HepG2 (cell line): ENCODE results near the gene ASIC2. TPM values are rescaled to one million over a fixed set of nuclear protein-coding genes. Genes with fewer than 3 reads are reported as not detected.

Experiments used
- ATAC-seq: fragments of 200-7000 bp; cut with Tn5 transposase; 3 replicates; pipeline ENCODE4 v1.9.1; 2020; ENCODE audit warnings: mild to moderate bottlenecking, moderate library complexity
- BruUV-seq: library from RNA; stranded (reverse); fragments of 400-500 nt; replicated peaks from 2 replicates; lab custom pipeline; 2021; lab: Mats Ljungman, UMichigan
- CTCF ChIA-PET: fragments of 300-600 bp; formaldehyde crosslinking; extraction: SDS; loops from one replicate; lab custom pipeline; 2021; ENCODE audit warnings: low total read pairs, inconsistent platforms, low intra/inter-chr PET ratio; lab: Yijun Ruan, JAX
- POLR2A ChIA-PET: fragments of 350-600 bp; sonication (Branson Sonifier 250); formaldehyde crosslinking; loops from one replicate; lab custom pipeline; 2020; ENCODE audit warnings: antibody characterized with exemption, inconsistent platforms; lab: Yijun Ruan, JAX
- DNase-seq: peaks from one replicate; pipeline ENCODE4 v3.0.0-alpha.2; 2015; ENCODE audit warnings: low spot score
- FAIRE-seq: peaks from 3 replicates; lab custom pipeline; 2011; peaks lifted over from hg19 to GRCh38; lab: Jason Lieb, UNC
- H2AFZ ChIP-seq: one replicate; pipeline ENCODE4 v1.6.1; 2011; ENCODE audit warnings: low read length, inconsistent platforms
- H3K27ac ChIP-seq: fragments of 300-600 bp; 3 replicates; pipeline ENCODE4 v1.8.0; 2011; ENCODE audit warnings: mixed run types, mild to moderate bottlenecking, mixed read lengths, low read length, inconsistent platforms; ENCODE audit not compliant: insufficient read depth; ENCODE audit errors: extremely low read length
- H3K27me3 ChIP-seq, 2 experiments: fragments of 200-600 bp in 1 of 2; 2 replicates in 1 of 2; 3 replicates in 1 of 2; pipeline versions ENCODE4 v1.6.0 to v1.8.0; 2011; ENCODE audit warnings: low read length in 2 of 2, mild to moderate bottlenecking in 2 of 2, moderate library complexity in 2 of 2, inconsistent platforms in 1 of 2; ENCODE audit not compliant: insufficient read depth in 2 of 2, control insufficient read depth in 1 of 2
- H3K36me3 ChIP-seq, 2 experiments: fragments of 200-600 bp in 1 of 2; replicated peaks in 1 of 2; 2 replicates in 1 of 2; 3 replicates in 1 of 2; pipeline versions ENCODE4 v1.5.1 to v1.8.0; 2011; ENCODE audit warnings: low read length in 2 of 2, inconsistent platforms in 1 of 2; ENCODE audit not compliant: insufficient read depth in 2 of 2, control insufficient read depth in 1 of 2
- H3K4me1 ChIP-seq: 2 replicates; pipeline ENCODE4 v1.5.1; 2012; ENCODE audit warnings: low read length, inconsistent platforms; ENCODE audit not compliant: insufficient read depth
- H3K4me2 ChIP-seq: 2 replicates; pipeline ENCODE4 v1.6.0; 2011; ENCODE audit warnings: low read depth, low read length, inconsistent platforms
- H3K4me3 ChIP-seq, 3 experiments: fragments of 200-600 bp in 1 of 3; sonication (generic), shearing (Covaris generic) in 1 of 3; replicated peaks in 1 of 3; 2 replicates each; pipeline ENCODE4 v1.5.1; 2011 to 2016; ENCODE audit warnings: low read length in 3 of 3, inconsistent platforms in 2 of 3, low read depth in 2 of 3, mild to moderate bottlenecking in 2 of 3, control low read depth in 1 of 3, mixed read lengths in 1 of 3; ENCODE audit not compliant: insufficient read depth in 1 of 3
- H3K79me2 ChIP-seq: one replicate; pipeline ENCODE4 v1.6.1; 2011; ENCODE audit warnings: low read length, inconsistent platforms; ENCODE audit not compliant: insufficient read depth
- H3K9ac ChIP-seq: 2 replicates; pipeline ENCODE4 v1.6.0; 2011; ENCODE audit warnings: mild to moderate bottlenecking, low read depth, low read length, inconsistent platforms; ENCODE audit not compliant: insufficient read depth
- H3K9me3 ChIP-seq: 2 replicates; pipeline ENCODE4 v1.5.1; 2012; ENCODE audit warnings: mild to moderate bottlenecking, low read length
- H4K20me1 ChIP-seq: 2 replicates; pipeline ENCODE4 v1.6.0; 2011; ENCODE audit warnings: inconsistent platforms, mild to moderate bottlenecking, low read length, moderate library complexity; ENCODE audit not compliant: insufficient read depth
- NPAS2 ChIP-seq: sonication (generic); formaldehyde crosslinking; IDR thresholded peaks from 2 replicates; pipeline ENCODE4 v1.8.0; 2022; ENCODE audit warnings: mild to moderate bottlenecking, missing genetic modification reagents, borderline replicate concordance
- ZNF788 ChIP-seq: sonication (generic); formaldehyde crosslinking; IDR thresholded peaks from 2 replicates; pipeline ENCODE4 v1.5.0; 2020; ENCODE audit warnings: mild to moderate bottlenecking, missing genetic modification reagents, borderline replicate concordance
- ZNF850 ChIP-seq: sonication (generic); formaldehyde crosslinking; conservative IDR thresholded peaks from 2 replicates; pipeline ENCODE4 v1.9.0; 2021; ENCODE audit warnings: mild to moderate bottlenecking, missing genetic modification reagents
- WGBS: methylation state at CpG from one replicate; pipeline ENCODE4 v1.1.6; 2017; ENCODE audit warnings: low lambda C conversion rate; 5-methylcytosine and 5-hydroxymethylcytosine counted together
- in situ Hi-C: cut with HindIII; loops from 2 replicates; pipeline ENCODE4 v1.10.0; 2017; ENCODE audit warnings: low pct_unique_long_range_greater_than_20kb; ENCODE audit not compliant: extremely low pct_ligation_motif_present
- intact Hi-C: fragments of 100-400 bp; cut with micrococcal nuclease; formaldehyde crosslinking; loops from one replicate; pipeline ENCODE4 v1.10.0; 2022; ENCODE audit not compliant: unreplicated experiment
- polyA plus RNA-seq, 8 experiments: library from polyadenylated mRNA; depleted of rRNA in 3 of 8; stranded (reverse) in 7 of 8; unstranded in 1 of 8; fragments of >200 nt; fragmentation: Illumina TruSeq in 4 of 8; extraction: Trizol in 4 of 8; gene quantifications; 2 replicates each; pipeline versions ENCODE4 v1.2.1 to v1.2.3, GENCODE V29; 2011 to 2016; ENCODE audit warnings: low read depth in 4 of 8, missing spikeins in 1 of 8, mixed read lengths in 1 of 8; ENCODE audit not compliant: insufficient read depth in 1 of 8
- total RNA-seq, 5 experiments: library from RNA; depleted of rRNA; stranded (reverse); fragments of >200 nt; fragmentation: Illumina TruSeq; extraction: Trizol; gene quantifications; 2 replicates each; pipeline ENCODE4 v1.2.3, GENCODE V29; 2016; ENCODE audit warnings: low read depth in 1 of 5
- TF ChIP-seq, protein P1 (sequence below): sonication (generic); formaldehyde crosslinking; IDR thresholded peaks from 2 replicates; pipeline ENCODE4 v1.4.0; 2020; ENCODE audit warnings: missing genetic modification reagents; ENCODE audit errors: not compliant biosample characterization
- TF ChIP-seq, protein P2 (sequence below): sonication (generic); formaldehyde crosslinking; IDR thresholded peaks from 2 replicates; pipeline ENCODE4 v1.4.0; 2020; ENCODE audit warnings: missing genetic modification reagents
- TF ChIP-seq, protein P3 (sequence below): sonication (generic); formaldehyde crosslinking; conservative IDR thresholded peaks from 2 replicates; pipeline ENCODE4 v1.4.0; 2020; ENCODE audit warnings: mild to moderate bottlenecking, missing genetic modification reagents, moderate library complexity
- TF ChIP-seq, protein P4 (sequence below): fragments of 450-650 bp; IDR thresholded peaks from 2 replicates; pipeline ENCODE4 v1.6.1; 2016

The ASIC2 gene
- total and polyA plus RNA-seq, 2 of the 13 experiments (the other 11 are each of a cell fraction or from before 2014, with no cell fraction given), result not detected

DNA sequence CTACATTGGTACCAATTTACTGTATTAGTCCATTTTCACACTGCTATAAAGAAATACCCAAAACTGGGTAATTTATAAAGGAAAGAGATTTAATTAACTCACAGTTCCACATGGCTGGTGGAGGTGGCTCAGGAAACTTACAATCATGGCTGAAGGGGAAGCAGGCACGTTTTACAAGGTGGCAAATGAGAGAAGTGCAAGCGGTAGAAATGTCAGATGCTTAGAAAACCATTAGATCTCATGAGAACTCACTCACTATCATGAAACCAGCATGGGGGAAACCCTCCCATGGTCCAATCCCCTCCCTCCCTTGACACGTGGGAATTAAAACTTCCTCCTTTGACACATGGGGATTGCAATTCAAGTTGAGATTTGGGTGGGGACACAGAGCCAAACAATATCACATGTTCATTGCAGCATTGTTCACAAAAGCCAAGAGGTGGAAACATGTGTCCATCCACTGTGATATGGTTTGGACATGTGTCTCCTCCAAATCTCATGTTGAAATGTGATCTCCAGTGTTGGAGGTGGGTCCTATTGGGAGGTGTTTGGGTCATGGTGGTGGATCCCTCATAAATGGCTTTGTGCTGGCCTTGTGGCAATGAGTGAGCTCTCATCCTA lies 304.5 kb downstream of the ASIC2 start:
- no peak for ATAC-seq
- in situ Hi-C loops, result no loop called here
- TF ChIP-seq, protein P1, sequence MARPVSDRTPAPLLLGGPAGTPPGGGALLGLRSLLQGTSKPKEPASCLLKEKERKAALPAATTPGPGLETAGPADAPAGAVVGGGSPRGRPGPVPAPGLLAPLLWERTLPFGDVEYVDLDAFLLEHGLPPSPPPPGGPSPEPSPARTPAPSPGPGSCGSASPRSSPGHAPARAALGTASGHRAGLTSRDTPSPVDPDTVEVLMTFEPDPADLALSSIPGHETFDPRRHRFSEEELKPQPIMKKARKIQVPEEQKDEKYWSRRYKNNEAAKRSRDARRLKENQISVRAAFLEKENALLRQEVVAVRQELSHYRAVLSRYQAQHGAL, result no peak
- no peak for TF ChIP-seq NPAS2 (CRISPR knock-in tag)
- TF ChIP-seq, protein P2, sequence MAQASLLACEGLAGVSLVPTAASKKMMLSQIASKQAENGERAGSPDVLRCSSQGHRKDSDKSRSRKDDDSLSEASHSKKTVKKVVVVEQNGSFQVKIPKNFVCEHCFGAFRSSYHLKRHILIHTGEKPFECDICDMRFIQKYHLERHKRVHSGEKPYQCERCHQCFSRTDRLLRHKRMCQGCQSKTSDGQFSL (CRISPR knock-in tag), result no peak
- no peak for TF ChIP-seq ZNF850 (CRISPR knock-in tag)
- TF ChIP-seq, protein P3, sequence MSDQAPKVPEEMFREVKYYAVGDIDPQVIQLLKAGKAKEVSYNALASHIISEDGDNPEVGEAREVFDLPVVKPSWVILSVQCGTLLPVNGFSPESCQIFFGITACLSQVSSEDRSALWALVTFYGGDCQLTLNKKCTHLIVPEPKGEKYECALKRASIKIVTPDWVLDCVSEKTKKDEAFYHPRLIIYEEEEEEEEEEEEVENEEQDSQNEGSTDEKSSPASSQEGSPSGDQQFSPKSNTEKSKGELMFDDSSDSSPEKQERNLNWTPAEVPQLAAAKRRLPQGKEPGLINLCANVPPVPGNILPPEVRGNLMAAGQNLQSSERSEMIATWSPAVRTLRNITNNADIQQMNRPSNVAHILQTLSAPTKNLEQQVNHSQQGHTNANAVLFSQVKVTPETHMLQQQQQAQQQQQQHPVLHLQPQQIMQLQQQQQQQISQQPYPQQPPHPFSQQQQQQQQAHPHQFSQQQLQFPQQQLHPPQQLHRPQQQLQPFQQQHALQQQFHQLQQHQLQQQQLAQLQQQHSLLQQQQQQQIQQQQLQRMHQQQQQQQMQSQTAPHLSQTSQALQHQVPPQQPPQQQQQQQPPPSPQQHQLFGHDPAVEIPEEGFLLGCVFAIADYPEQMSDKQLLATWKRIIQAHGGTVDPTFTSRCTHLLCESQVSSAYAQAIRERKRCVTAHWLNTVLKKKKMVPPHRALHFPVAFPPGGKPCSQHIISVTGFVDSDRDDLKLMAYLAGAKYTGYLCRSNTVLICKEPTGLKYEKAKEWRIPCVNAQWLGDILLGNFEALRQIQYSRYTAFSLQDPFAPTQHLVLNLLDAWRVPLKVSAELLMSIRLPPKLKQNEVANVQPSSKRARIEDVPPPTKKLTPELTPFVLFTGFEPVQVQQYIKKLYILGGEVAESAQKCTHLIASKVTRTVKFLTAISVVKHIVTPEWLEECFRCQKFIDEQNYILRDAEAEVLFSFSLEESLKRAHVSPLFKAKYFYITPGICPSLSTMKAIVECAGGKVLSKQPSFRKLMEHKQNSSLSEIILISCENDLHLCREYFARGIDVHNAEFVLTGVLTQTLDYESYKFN (CRISPR knock-in tag), result no peak
- TF ChIP-seq, protein P4, sequence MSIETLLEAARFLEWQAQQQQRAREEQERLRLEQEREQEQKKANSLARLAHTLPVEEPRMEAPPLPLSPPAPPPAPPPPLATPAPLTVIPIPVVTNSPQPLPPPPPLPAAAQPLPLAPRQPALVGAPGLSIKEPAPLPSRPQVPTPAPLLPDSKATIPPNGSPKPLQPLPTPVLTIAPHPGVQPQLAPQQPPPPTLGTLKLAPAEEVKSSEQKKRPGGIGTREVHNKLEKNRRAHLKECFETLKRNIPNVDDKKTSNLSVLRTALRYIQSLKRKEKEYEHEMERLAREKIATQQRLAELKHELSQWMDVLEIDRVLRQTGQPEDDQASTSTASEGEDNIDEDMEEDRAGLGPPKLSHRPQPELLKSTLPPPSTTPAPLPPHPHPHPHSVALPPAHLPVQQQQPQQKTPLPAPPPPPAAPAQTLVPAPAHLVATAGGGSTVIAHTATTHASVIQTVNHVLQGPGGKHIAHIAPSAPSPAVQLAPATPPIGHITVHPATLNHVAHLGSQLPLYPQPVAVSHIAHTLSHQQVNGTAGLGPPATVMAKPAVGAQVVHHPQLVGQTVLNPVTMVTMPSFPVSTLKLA, result peak; percentile 93
- TF ChIP-seq ZNF788 (CRISPR knock-in tag), result no peak
- TF ChIP-seq, all 625 proteins: peak for 1
- Histone ChIP-seq H3K27ac (no peak overlapping the region), H3K4me3 (no peak overlapping the region), H3K9me3 (peaks cover 17% of the 10 kb centered on the region), H2AFZ (no peak overlapping the region), H3K9ac (no peak overlapping the region), H4K20me1 (no peaks in the 10 kb centered on the region), H3K27me3 (peaks cover 3 to 6% of the 10 kb centered on the region in 2 experiments; a peak in 2 of 5 replicates), H3K4me2 (no peak overlapping the region), H3K4me1 (no peaks in the 10 kb centered on the region), H3K36me3 (no peaks in the 10 kb centered on the region), H3K79me2 (no peaks in the 10 kb centered on the region)
- no peak for DNase-seq
- ChIA-PET POLR2A (no interaction called here), CTCF (no interaction called here)
- WGBS, result 19% methylated on average over 3 of the region's 3 CpGs
- intact Hi-C loops, result no loop called here
- no TSS peak for BruUV-seq
- no peak for FAIRE-seq
